ENCODE results near the gene HLA-E. TPM values are rescaled to one million over a fixed set of nuclear protein-coding genes. Genes with fewer than 3 reads are reported as not detected.

The HLA-E gene
- total and polyA plus RNA-seq, 2 of the 13 experiments (the other 11 are each of a cell fraction or from before 2014, with no cell fraction given), result 45.2 to 90.4 TPM

DNA sequence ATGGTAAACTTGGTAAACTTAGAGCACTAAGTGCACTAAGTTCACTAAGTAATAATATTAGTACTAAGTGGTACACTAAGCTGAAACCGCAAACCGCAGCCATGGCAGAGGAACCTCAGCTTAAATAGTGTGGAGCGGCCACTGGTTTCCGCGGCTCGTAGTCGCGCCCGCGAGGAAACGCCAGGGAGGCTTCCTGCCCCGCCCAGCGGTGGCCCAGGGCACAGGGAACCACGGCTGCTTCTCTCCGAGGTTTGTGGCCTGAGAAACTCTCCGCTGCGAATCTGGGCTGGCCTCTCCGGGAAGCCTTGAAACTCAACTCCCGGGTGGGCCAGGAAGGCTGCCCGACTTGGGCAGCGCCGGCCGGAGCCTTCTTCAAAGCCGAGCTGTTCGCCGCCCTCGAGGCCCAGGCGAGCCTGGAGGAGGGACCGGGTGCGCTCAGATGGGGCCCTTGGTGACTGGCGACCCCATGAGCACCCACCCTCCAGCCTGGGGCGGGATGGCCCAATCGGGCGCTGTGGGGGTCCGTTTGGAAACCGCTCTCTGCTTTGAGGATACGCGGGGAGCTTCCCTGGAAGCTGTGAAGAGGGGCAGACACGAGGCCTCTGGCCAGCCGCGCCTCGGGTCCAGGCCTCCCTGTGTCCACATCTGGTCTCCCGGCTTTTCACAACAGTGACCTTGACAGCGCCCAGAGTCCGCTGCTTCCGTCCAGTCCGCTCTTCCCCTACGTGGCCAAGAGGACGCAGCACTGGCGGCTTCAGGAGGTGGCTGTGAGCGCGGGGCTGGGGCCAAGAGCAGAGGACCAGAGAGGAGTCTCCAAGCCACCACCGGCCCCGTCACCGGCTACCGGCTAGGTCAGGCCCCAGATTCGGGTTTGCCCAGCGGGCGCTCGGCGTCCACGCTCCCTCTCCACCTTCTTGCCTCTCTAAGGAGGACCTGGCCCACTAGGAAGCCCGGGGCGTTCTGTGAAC lies 25.4 kb upstream of the HLA-E start (continued):
- TF ChIP-seq, protein P1, sequence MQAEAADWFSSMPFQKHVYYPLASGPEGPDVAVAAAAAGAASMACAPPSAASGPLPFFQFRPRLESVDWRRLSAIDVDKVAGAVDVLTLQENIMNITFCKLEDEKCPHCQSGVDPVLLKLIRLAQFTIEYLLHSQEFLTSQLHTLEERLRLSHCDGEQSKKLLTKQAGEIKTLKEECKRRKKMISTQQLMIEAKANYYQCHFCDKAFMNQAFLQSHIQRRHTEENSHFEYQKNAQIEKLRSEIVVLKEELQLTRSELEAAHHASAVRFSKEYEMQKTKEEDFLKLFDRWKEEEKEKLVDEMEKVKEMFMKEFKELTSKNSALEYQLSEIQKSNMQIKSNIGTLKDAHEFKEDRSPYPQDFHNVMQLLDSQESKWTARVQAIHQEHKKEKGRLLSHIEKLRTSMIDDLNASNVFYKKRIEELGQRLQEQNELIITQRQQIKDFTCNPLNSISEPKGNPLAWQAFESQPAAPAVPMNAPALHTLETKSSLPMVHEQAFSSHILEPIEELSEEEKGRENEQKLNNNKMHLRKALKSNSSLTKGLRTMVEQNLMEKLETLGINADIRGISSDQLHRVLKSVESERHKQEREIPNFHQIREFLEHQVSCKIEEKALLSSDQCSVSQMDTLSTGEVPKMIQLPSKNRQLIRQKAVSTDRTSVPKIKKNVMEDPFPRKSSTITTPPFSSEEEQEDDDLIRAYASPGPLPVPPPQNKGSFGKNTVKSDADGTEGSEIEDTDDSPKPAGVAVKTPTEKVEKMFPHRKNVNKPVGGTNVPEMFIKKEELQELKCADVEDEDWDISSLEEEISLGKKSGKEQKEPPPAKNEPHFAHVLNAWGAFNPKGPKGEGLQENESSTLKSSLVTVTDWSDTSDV (CRISPR knock-in tag; IDR thresholded peaks at IDR 0.05), result no peak
- TF ChIP-seq RFX3 (CRISPR knock-in tag; IDR thresholded peaks at IDR 0.05) (no peak), TBX2 (CRISPR knock-in tag; IDR thresholded peaks at IDR 0.05; ENCODE audit: borderline replicate concordance) (peak; percentile 33; the same call in 1 of the 2 replicates), ZNF501 (CRISPR knock-in tag; IDR thresholded peaks at IDR 0.05) (peak; percentile 65; the same call in 1 of the 2 replicates), HNF4A (CRISPR knock-in tag; IDR thresholded peaks at IDR 0.05) (peak; percentile 39; the same call in 1 of the 2 replicates), CEBPB (IDR thresholded peaks at IDR 0.05; ENCODE audit: borderline replicate concordance, low read depth, low read length) (peak; percentile 12; the same call in 1 of the 2 replicates), RARA (CRISPR knock-in tag; IDR thresholded peaks at IDR 0.05) (peak; percentile 44; the same call in 1 of the 2 replicates), MED1 (CRISPR knock-in tag; IDR thresholded peaks at IDR 0.05) (peak; percentile 34; the same call in 1 of the 2 replicates), ZNF616 (CRISPR knock-in tag; IDR thresholded peaks at IDR 0.05; ENCODE audit: low read depth) (peak; percentile 35; the same call in 1 of the 2 replicates), FOXA3 (CRISPR knock-in tag; IDR thresholded peaks at IDR 0.05) (peak; percentile 50), GABPA (IDR thresholded peaks at IDR 0.05; ENCODE audit: low read depth, low read length) (no peak), GABPA (CRISPR knock-in tag; IDR thresholded peaks at IDR 0.05; ENCODE audit: low read depth) (peak; percentile 34; the same call in 1 of the 2 replicates), ZNF350 (CRISPR knock-in tag; IDR thresholded peaks at IDR 0.05; ENCODE audit: borderline replicate concordance, low read depth) (peak; percentile 36), CEBPG (CRISPR knock-in tag; IDR thresholded peaks at IDR 0.05) (0 out of 2 replicates have a peak, but pooled peaks have one; percentile 20), HDAC1 (CRISPR knock-in tag; IDR thresholded peaks at IDR 0.05) (0 out of 2 replicates have a peak, but pooled peaks have one; percentile 21), ZNF724P (CRISPR knock-in tag; IDR thresholded peaks at IDR 0.05; ENCODE audit: borderline replicate concordance) (0 out of 2 replicates have a peak, but pooled peaks have one; percentile 62), GATAD2A (CRISPR knock-in tag; IDR thresholded peaks at IDR 0.05) (peak; percentile 45; the same call in 1 of the 2 replicates), MYC (CRISPR knock-in tag; IDR thresholded peaks at IDR 0.05; ENCODE audit: borderline replicate concordance) (peak; percentile 37; the same call in 1 of the 2 replicates)
- TF ChIP-seq, protein P2, sequence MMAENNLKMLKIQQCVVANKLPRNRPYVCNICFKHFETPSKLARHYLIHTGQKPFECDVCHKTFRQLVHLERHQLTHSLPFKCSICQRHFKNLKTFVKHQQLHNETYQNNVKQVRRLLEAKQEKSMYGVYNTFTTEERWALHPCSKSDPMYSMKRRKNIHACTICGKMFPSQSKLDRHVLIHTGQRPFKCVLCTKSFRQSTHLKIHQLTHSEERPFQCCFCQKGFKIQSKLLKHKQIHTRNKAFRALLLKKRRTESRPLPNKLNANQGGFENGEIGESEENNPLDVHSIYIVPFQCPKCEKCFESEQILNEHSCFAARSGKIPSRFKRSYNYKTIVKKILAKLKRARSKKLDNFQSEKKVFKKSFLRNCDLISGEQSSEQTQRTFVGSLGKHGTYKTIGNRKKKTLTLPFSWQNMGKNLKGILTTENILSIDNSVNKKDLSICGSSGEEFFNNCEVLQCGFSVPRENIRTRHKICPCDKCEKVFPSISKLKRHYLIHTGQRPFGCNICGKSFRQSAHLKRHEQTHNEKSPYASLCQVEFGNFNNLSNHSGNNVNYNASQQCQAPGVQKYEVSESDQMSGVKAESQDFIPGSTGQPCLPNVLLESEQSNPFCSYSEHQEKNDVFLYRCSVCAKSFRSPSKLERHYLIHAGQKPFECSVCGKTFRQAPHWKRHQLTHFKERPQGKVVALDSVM (CRISPR knock-in tag; IDR thresholded peaks at IDR 0.05), result peak; percentile 87
- TF ChIP-seq, protein P3, sequence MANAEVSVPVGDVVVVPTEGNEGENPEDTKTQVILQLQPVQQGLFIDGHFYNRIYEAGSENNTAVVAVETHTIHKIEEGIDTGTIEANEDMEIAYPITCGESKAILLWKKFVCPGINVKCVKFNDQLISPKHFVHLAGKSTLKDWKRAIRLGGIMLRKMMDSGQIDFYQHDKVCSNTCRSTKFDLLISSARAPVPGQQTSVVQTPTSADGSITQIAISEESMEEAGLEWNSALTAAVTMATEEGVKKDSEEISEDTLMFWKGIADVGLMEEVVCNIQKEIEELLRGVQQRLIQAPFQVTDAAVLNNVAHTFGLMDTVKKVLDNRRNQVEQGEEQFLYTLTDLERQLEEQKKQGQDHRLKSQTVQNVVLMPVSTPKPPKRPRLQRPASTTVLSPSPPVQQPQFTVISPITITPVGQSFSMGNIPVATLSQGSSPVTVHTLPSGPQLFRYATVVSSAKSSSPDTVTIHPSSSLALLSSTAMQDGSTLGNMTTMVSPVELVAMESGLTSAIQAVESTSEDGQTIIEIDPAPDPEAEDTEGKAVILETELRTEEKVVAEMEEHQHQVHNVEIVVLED (CRISPR knock-in tag; IDR thresholded peaks at IDR 0.05; ENCODE audit: borderline replicate concordance), result no peak
- TF ChIP-seq, protein P4, sequence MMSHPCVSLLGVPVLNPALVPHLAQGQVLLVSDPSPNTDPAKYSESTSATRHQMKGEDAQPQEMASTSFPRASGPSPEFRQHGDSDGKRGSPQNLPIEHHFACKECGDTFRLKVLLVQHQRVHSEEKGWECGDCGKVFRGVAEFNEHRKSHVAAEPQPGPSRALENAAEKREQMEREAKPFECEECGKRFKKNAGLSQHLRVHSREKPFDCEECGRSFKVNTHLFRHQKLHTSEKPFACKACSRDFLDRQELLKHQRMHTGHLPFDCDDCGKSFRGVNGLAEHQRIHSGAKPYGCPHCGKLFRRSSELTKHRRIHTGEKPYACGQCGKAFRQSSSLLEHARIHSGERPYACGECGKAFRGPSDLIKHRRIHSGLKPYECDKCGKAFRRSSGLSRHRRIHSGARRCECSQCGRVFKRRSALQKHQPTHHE (CRISPR knock-in tag; IDR thresholded peaks at IDR 0.05; ENCODE audit: borderline replicate concordance), result 0 out of 2 replicates have a peak, but pooled peaks have one; percentile 62
